Subcutaneous abdominal adipose tissue (tissue), 5 donors: ENCODE results near the gene SET.

Experiments used
- H3K27ac ChIP-seq: one replicate; pipeline ENCODE4 v1.7.0; 2013; ENCODE audit warnings: low read depth, mild to moderate bottlenecking, inconsistent platforms, low read length, moderate library complexity
- H3K27me3 ChIP-seq, 5 donors: one replicate each; pipeline ENCODE4 v1.7.0; 2013; ENCODE audit warnings: low read length in 5 of 5, inconsistent platforms in 1 of 5; ENCODE audit not compliant: control insufficient read depth in 5 of 5, insufficient read depth in 4 of 5
- H3K36me3 ChIP-seq, 5 donors: one replicate each; pipeline ENCODE4 v1.7.0; 2013; ENCODE audit warnings: low read length in 5 of 5; ENCODE audit not compliant: control insufficient read depth in 5 of 5, insufficient read depth in 5 of 5
- H3K4me1 ChIP-seq, 5 donors: one replicate each; pipeline ENCODE4 v1.7.0; 2013; ENCODE audit warnings: low read length in 5 of 5, mild to moderate bottlenecking in 3 of 5, moderate library complexity in 1 of 5; ENCODE audit not compliant: control insufficient read depth in 5 of 5, insufficient read depth in 5 of 5
- H3K4me3 ChIP-seq, 5 donors: one replicate each; pipeline ENCODE4 v1.7.0; 2013; ENCODE audit warnings: low read length in 5 of 5, low read depth in 1 of 5
- H3K9ac ChIP-seq, 5 donors: one replicate each; pipeline ENCODE4 v1.7.0; 2013; ENCODE audit warnings: low read length in 5 of 5, mild to moderate bottlenecking in 4 of 5, moderate library complexity in 3 of 5
- H3K9me3 ChIP-seq, 5 donors: one replicate each; pipeline ENCODE4 v1.7.0; 2013; ENCODE audit warnings: low read length in 5 of 5; ENCODE audit not compliant: control insufficient read depth in 5 of 5
- donor health status: healthy.
- donor health status: healthy.
- donor health status: healthy.
- donor health status: healthy.
- donor health status: healthy.

SET gene

DNA sequence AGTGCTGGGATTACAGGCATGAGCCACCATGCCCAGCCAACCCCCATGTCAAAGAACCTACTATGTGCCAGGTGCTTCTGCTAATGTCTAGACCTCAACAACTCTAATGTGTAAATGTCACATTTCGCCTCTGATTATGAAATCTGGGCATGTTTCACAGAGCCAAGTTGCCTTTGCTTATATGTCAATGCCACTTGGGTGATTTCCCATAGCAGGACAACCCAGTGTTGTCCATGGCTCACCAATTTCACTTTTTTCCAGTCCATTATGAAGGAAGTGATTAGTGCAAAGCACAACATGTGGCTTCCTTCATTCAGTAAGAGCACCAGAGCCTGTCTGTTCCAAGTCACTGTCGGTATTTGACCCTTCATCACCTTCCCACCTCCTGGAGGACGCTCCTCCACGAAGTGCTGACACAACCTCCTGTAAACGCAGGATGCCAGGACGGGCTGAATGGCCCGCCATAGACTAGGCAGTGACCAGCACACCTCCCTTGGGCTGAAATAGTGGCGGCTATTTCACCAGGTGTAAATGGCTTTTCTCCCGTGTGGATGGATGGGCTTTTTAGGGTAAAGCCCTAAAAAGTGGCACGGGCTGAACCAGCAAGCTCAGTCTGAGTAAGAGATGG is 12.3 kb downstream of the SET start:
- Histone ChIP-seq H3K27me3 (no peaks in the 10 kb centered on the region), H3K27ac (no peak overlapping the region)

GRCh38 chr9:128702445-128702948 is 13.5 kb downstream of the SET start, which contains the start of gene PKN3:
Gene PKN3, plus strand, starts transcription at chr9:128702503. Its CDS starts 413 bp downstream, at chr9:128702916.
- Histone ChIP-seq H3K4me1 (peaks cover 1 to 22% (median 19%) of the 10 kb centered on the region in 5 donors), H3K9ac (peak within 1 kb of the TSS in 4 of 5 donors; percentile 58 to 76 (median 67)), H3K36me3 (peaks cover 0 to 13% (median 5%) of the 10 kb centered on the region in 5 donors), H3K27ac (peak within 1 kb of the TSS; percentile 69), H3K27me3 (no peaks in the 10 kb centered on the region), H3K4me3 (peak within 1 kb of the TSS; percentile 39 to 75 (median 72)), H3K9me3 (no peaks in the 10 kb centered on the region)

More for the DNA sequence above, 12.3 kb downstream of the SET start:
- H3K9ac ChIP-seq: no peak overlapping the region
- no peaks in the 10 kb centered on the region for H3K9me3 ChIP-seq
- peaks cover 1 to 22% (median 19%) of the 10 kb centered on the region in 5 donors for H3K4me1 ChIP-seq
- H3K36me3 ChIP-seq: peaks cover 3 to 14% (median 4%) of the 10 kb centered on the region in 5 donors
- no peak overlapping the region for H3K4me3 ChIP-seq

GRCh38 chr9:128702949-128703615 is 14.1 kb downstream of the SET start:
- Histone ChIP-seq H3K27me3 (no peaks in the 10 kb centered on the region), H3K4me3 (peak overlapping the region; percentile 42 to 75 (median 72)), H3K9me3 (no peaks in the 10 kb centered on the region), H3K27ac (peak overlapping the region; percentile 69), H3K36me3 (peaks cover 0 to 13% (median 6%) of the 10 kb centered on the region in 5 donors), H3K9ac (peak overlapping the region in 4 of 5 donors; percentile 58 to 76 (median 67)), H3K4me1 (peaks cover 1 to 22% (median 19%) of the 10 kb centered on the region in 5 donors)

DNA sequence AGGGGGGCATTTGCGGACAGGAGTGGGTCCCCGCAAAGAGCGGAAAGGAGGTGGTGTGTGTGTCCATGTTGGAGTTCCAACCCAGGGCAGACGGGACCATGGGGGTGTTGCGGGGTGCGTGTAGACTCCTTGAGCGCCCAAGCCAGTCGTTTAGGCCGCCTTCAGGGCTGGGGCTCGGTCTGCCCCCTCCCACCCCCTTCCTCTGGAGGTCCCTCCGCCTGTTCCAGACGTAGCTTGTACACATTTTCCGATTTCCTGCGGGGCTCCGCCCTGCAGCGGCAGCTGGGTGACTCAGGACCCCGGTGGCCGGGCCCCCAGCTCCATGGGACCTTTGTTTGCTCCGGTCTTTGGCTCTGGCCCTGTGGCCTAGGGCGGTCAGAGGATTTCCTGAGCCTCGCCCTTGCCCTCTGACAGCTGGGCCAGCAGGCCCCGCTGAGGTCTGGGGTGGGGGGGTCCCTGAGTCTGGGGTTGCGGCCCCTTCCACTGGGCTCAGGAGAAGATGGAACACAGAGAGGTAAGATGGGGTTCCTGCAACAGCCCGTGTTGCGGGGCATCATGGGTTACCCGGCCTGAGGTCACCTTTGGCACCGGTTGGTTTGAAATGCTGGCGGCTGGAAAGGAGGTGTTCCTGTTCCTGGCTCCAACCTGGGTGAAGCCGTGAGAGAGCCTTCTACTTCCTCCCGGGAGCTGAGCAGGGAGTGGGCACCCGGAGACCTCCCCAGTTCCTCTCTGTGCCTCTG is 14.8 kb downstream of the SET start:
- peak overlapping the region in 3 of 5 donors; percentile 58 to 76 (median 72) for H3K9ac ChIP-seq
- H3K27me3 ChIP-seq: no peaks in the 10 kb centered on the region
- H3K9me3 ChIP-seq: no peaks in the 10 kb centered on the region
- peaks cover 0 to 13% (median 6%) of the 10 kb centered on the region in 5 donors for H3K36me3 ChIP-seq
- H3K4me1 ChIP-seq: peaks cover 1 to 22% (median 19%) of the 10 kb centered on the region in 5 donors
- peak overlapping the region; percentile 42 to 75 (median 72) for H3K4me3 ChIP-seq
- H3K27ac ChIP-seq: peak overlapping the region; percentile 69

DNA sequence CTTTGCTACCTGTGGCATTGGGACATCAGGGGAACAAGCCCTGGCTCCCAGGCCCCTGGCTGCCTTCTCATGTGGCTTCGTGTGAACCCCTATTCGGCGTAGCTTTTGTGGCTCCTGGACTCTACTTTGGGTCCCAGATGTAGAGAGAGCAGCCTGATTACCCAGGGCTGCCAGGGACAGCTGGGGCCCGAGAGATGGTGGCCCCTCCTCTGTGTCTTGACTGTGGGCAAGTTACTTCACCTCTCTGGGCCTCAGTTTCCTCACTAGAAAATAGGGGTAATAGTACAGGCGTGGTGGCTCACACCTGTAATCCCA is 15.3 kb downstream of the SET start:
- peak overlapping the region; percentile 69 for H3K27ac ChIP-seq

GRCh38 chr9:128705051-128705965 is 16.3 kb downstream of the SET start:
- Histone ChIP-seq H3K4me1 (peaks cover 1 to 22% (median 19%) of the 10 kb centered on the region in 5 donors), H3K9ac (no peak overlapping the region), H3K9me3 (no peaks in the 10 kb centered on the region), H3K36me3 (peaks cover 0 to 15% (median 6%) of the 10 kb centered on the region in 5 donors), H3K27me3 (no peaks in the 10 kb centered on the region), H3K27ac (no peak overlapping the region), H3K4me3 (no peak overlapping the region)

More for the DNA sequence above, 15.3 kb downstream of the SET start:
- H3K36me3 ChIP-seq: peaks cover 0 to 13% (median 6%) of the 10 kb centered on the region in 5 donors
- H3K4me3 ChIP-seq: peak overlapping the region in 4 of 5 donors; percentile 29 to 75 (median 68)
- H3K4me1 ChIP-seq: peaks cover 1 to 22% (median 19%) of the 10 kb centered on the region in 5 donors
- H3K27me3 ChIP-seq: no peaks in the 10 kb centered on the region
- no peaks in the 10 kb centered on the region for H3K9me3 ChIP-seq
- peak overlapping the region in 1 of 5 donors; percentile 20 for H3K9ac ChIP-seq

DNA sequence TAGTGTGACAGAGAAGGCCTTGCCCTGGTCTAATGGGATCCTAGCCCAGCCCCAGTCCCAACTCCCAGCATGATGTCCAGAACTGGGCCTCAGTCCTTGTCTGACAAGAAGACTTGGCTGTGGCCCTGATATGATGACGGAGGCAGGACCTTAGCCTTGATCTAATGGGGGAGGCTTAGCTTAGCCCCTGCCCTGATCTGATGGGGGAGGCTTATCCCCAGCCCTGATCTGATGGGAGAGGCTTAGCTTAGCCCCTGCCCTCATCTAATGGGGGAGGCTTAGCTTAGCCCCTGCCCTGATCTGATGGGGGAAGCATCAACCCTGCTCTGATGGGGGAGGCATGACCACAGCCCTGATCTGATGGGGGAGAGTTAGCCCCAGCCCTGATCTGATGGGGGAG is 17.0 kb downstream of the SET start:
- Histone ChIP-seq H3K4me3 (no peak overlapping the region), H3K27me3 (no peaks in the 10 kb centered on the region), H3K4me1 (peaks cover 1 to 22% (median 19%) of the 10 kb centered on the region in 5 donors), H3K9ac (no peak overlapping the region), H3K27ac (no peak overlapping the region), H3K9me3 (no peaks in the 10 kb centered on the region), H3K36me3 (peaks cover 0 to 15% (median 6%) of the 10 kb centered on the region in 5 donors)

GRCh38 chr9:128706671-128707381 is 17.8 kb downstream of the SET start:
- Histone ChIP-seq H3K4me3 (no peak overlapping the region), H3K4me1 (peaks cover 0 to 22% (median 19%) of the 10 kb centered on the region in 5 donors), H3K36me3 (peaks cover 0 to 15% (median 6%) of the 10 kb centered on the region in 5 donors), H3K27me3 (no peaks in the 10 kb centered on the region), H3K27ac (no peak overlapping the region), H3K9ac (no peak overlapping the region), H3K9me3 (no peaks in the 10 kb centered on the region)
